Stomach (tissue), 4 donors: ENCODE results near the gene TEDC2.

Source experiments
- EP300 ChIP-seq: sonication (generic); formaldehyde crosslinking; IDR thresholded peaks from one replicate; pipeline ENCODE4 v1.6.1; 2017; ENCODE audit warnings: antibody characterized with exemption
- POLR2AphosphoS5 ChIP-seq, 3 donors: sonication (generic); formaldehyde crosslinking; IDR thresholded peaks; one replicate each; pipeline ENCODE4 v1.6.1; 2016; ENCODE audit warnings: antibody characterized with exemption in 3 of 3

- no peak for TF ChIP-seq POLR2AphosphoS5 (IDR thresholded peaks at IDR 0.05)
- TF ChIP-seq EP300, result no peak
Measured at GRCh38 chr16:2469399-2470233, 9.7 kb downstream of the TEDC2 start.
